G401 (cell line): ENCODE measurements around the gene FBXW8. TPM values are rescaled to one million over a fixed set of nuclear protein-coding genes. Genes with fewer than 3 reads are reported as not detected.

Experiments used
- DNase-seq: peaks from one replicate; pipeline ENCODE4 v3.0.0-alpha.2; 2015; ENCODE audit warnings: low spot score
- in situ Hi-C: cut with HindIII; loops from 2 replicates; pipeline ENCODE4 v1.10.0; 2016; ENCODE audit warnings: low sequenced_read_pairs, mixed read lengths
- total RNA-seq: library from RNA; depleted of rRNA; stranded (reverse); fragments of >200 nt; shearing (Covaris generic); gene quantifications from 2 replicates; pipeline ENCODE4 v1.2.3, GENCODE V29; 2014

The FBXW8 gene
- total RNA-seq, 1 experiment from 2014 or later = 18.4 TPM

- in situ Hi-C loops = loop anchor here (25.0 kb wide), 1 partner anchor 299 kb away; no protein-coding TSS in a partner anchor
- DNase-seq = no peak
Observed at GRCh38 chr12:117010693-117011451, 100.1 kb downstream of the FBXW8 start.

GRCh38 chr12:117011988-117012805 lies 101.4 kb downstream of the FBXW8 start:
- in situ Hi-C loops = loop anchor here (25.0 kb wide), 1 partner anchor 300 kb away; no protein-coding TSS in a partner anchor
- no peak for DNase-seq

GRCh38 chr12:117013726-117014125 lies 103.0 kb downstream of the FBXW8 start:
- in situ Hi-C loops = loop anchor here (25.0 kb wide), 1 partner anchor 301 kb away; no protein-coding TSS in a partner anchor
- DNase-seq = no peak

- DNase-seq = no peak
- in situ Hi-C loops = loop anchor here (25.0 kb wide), 1 partner anchor 302 kb away; no protein-coding TSS in a partner anchor
Observed at GRCh38 chr12:117014342-117014887, 103.7 kb downstream of the FBXW8 start.

GRCh38 chr12:117015811-117016210 lies 105.1 kb downstream of the FBXW8 start:
- DNase-seq = no peak
- in situ Hi-C loops = loop anchor here (5.0 to 25.0 kb wide), 2 partner anchors 91 to 304 kb away; no protein-coding TSS in a partner anchor

- no peak for DNase-seq
- in situ Hi-C loops = loop anchor here (5.0 to 25.0 kb wide), 2 partner anchors 89 to 306 kb away; no protein-coding TSS in a partner anchor
Observed at GRCh38 chr12:117017807-117018206, 107.1 kb downstream of the FBXW8 start.

- DNase-seq = peak; percentile 37
- in situ Hi-C loops = loop anchor here (5.0 to 25.0 kb wide), 2 partner anchors 89 to 306 kb away; no protein-coding TSS in a partner anchor
Observed at GRCh38 chr12:117018276-117018675, 107.5 kb downstream of the FBXW8 start.

GRCh38 chr12:117018685-117019084 lies 107.9 kb downstream of the FBXW8 start:
- no peak for DNase-seq
- in situ Hi-C loops = loop anchor here (5.0 to 25.0 kb wide), 2 partner anchors 89 to 306 kb away; no protein-coding TSS in a partner anchor

- in situ Hi-C loops = loop anchor here (5.0 to 25.0 kb wide), 2 partner anchors 87 to 308 kb away; no protein-coding TSS in a partner anchor
- no peak for DNase-seq
Observed at GRCh38 chr12:117019866-117020265, 109.1 kb downstream of the FBXW8 start.

- in situ Hi-C loops = loop anchor here (25.0 kb wide), 1 partner anchor 308 kb away; no protein-coding TSS in a partner anchor
Observed at GRCh38 chr12:117020536-117021220, 109.9 kb downstream of the FBXW8 start.

GRCh38 chr12:117022465-117022864 lies 111.7 kb downstream of the FBXW8 start:
- no peak for DNase-seq
- in situ Hi-C loops = loop anchor here (25.0 kb wide), 1 partner anchor 310 kb away; no protein-coding TSS in a partner anchor

More at GRCh38 chr12:117020536-117021220, 109.9 kb downstream of the FBXW8 start:
- DNase-seq = no peak

- DNase-seq = no peak
- in situ Hi-C loops = loop anchor here (25.0 kb wide), 1 partner anchor 312 kb away; no protein-coding TSS in a partner anchor
Observed at GRCh38 chr12:117023998-117024960, 113.5 kb downstream of the FBXW8 start.

GRCh38 chr12:117024961-117025480 lies 114.3 kb downstream of the FBXW8 start:
- in situ Hi-C loops = loop anchor here (25.0 kb wide), 1 partner anchor 313 kb away; no protein-coding TSS in a partner anchor
- no peak for DNase-seq

- in situ Hi-C loops = no loop called here
- DNase-seq = peak; percentile 87
Observed at GRCh38 chr12:117025481-117026151, 114.9 kb downstream of the FBXW8 start.

GRCh38 chr12:117026343-117026742 lies 115.6 kb downstream of the FBXW8 start:
- DNase-seq = no peak
- in situ Hi-C loops = no loop called here

- no peak for DNase-seq
- in situ Hi-C loops = no loop called here
Observed at GRCh38 chr12:117026921-117027250, 116.1 kb downstream of the FBXW8 start.
